Uterus (tissue), 2 donors: ENCODE results near the gene MRC2.

Experiments
- POLR2A ChIP-seq, 2 donors: fragments of 450-650 bp; IDR thresholded peaks; one replicate each; pipeline ENCODE4 v1.6.1; 2016; ENCODE audit warnings: antibody characterized with exemption in 2 of 2, mild to moderate bottlenecking in 1 of 2, moderate library complexity in 1 of 2
- TF ChIP-seq, protein P1 (sequence below), 4 experiments: fragments of 200-600 bp in 2 of 4; fragments of 450-650 bp in 2 of 4; sonication (generic) in 2 of 4; IDR thresholded peaks; one replicate each; pipeline ENCODE4 v1.5.1; 2016 to 2019; ENCODE audit warnings: antibody characterized with exemption in 4 of 4, mild to moderate bottlenecking in 2 of 4, moderate library complexity in 1 of 4

DNA sequence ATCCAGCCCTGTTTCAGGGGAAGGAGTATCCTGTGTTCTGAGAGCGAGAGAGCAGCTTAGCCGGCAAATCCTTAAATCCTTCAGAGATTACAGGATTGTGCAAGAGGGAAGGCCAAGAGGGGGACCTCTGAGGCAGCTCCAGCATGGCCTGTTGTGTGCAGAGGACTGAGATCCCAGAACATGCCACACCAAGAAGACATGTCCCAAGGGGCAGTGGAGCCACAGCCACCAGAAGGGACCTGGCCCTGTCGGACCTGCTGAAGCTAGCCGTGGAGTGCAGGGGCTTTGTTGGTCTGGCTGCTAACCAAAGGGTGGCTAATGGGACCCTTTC lies 1.6 kb upstream of the MRC2 start:
- TF ChIP-seq, protein P1, sequence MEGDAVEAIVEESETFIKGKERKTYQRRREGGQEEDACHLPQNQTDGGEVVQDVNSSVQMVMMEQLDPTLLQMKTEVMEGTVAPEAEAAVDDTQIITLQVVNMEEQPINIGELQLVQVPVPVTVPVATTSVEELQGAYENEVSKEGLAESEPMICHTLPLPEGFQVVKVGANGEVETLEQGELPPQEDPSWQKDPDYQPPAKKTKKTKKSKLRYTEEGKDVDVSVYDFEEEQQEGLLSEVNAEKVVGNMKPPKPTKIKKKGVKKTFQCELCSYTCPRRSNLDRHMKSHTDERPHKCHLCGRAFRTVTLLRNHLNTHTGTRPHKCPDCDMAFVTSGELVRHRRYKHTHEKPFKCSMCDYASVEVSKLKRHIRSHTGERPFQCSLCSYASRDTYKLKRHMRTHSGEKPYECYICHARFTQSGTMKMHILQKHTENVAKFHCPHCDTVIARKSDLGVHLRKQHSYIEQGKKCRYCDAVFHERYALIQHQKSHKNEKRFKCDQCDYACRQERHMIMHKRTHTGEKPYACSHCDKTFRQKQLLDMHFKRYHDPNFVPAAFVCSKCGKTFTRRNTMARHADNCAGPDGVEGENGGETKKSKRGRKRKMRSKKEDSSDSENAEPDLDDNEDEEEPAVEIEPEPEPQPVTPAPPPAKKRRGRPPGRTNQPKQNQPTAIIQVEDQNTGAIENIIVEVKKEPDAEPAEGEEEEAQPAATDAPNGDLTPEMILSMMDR (IDR thresholded peaks at IDR 0.05): no peak
- no peak for TF ChIP-seq POLR2A (IDR thresholded peaks at IDR 0.05)
